Coronary artery (tissue), 2 donors: ENCODE results near the gene EXOSC2.

Experiments used
- DNase-seq: peaks from one replicate; pipeline ENCODE4 v3.0.0-alpha.2; 2017; ENCODE audit warnings: low spot score
- H3K27ac ChIP-seq, 2 donors: fragments of 200-600 bp; sonication (generic); one replicate each; pipeline ENCODE4 v1.5.1; 2016 to 2019
- H3K4me3 ChIP-seq: fragments of 200-600 bp; sonication (generic); 2 replicates; pipeline ENCODE4 v1.5.1; 2016; ENCODE audit warnings: mild to moderate bottlenecking, moderate library complexity
- TF ChIP-seq, protein P1 (sequence below): fragments of 200-600 bp; sonication (generic); IDR thresholded peaks from one replicate; pipeline ENCODE4 v1.5.1; 2019; ENCODE audit warnings: antibody characterized with exemption

The EXOSC2 gene

GRCh38 chr9:130741831-130742449 is 48.4 kb downstream of the EXOSC2 start:
- DNase-seq: no peak
- Histone ChIP-seq H3K4me3 (no peak overlapping the region), H3K27ac (no peak overlapping the region)
- TF ChIP-seq, protein P1, sequence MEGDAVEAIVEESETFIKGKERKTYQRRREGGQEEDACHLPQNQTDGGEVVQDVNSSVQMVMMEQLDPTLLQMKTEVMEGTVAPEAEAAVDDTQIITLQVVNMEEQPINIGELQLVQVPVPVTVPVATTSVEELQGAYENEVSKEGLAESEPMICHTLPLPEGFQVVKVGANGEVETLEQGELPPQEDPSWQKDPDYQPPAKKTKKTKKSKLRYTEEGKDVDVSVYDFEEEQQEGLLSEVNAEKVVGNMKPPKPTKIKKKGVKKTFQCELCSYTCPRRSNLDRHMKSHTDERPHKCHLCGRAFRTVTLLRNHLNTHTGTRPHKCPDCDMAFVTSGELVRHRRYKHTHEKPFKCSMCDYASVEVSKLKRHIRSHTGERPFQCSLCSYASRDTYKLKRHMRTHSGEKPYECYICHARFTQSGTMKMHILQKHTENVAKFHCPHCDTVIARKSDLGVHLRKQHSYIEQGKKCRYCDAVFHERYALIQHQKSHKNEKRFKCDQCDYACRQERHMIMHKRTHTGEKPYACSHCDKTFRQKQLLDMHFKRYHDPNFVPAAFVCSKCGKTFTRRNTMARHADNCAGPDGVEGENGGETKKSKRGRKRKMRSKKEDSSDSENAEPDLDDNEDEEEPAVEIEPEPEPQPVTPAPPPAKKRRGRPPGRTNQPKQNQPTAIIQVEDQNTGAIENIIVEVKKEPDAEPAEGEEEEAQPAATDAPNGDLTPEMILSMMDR: no peak

GRCh38 chr9:130743656-130744055 is 50.1 kb downstream of the EXOSC2 start:
- DNase-seq: no peak
- TF ChIP-seq, protein P1: no peak
- no peak overlapping the region for H3K4me3 ChIP-seq
- H3K27ac ChIP-seq: no peak overlapping the region

DNA sequence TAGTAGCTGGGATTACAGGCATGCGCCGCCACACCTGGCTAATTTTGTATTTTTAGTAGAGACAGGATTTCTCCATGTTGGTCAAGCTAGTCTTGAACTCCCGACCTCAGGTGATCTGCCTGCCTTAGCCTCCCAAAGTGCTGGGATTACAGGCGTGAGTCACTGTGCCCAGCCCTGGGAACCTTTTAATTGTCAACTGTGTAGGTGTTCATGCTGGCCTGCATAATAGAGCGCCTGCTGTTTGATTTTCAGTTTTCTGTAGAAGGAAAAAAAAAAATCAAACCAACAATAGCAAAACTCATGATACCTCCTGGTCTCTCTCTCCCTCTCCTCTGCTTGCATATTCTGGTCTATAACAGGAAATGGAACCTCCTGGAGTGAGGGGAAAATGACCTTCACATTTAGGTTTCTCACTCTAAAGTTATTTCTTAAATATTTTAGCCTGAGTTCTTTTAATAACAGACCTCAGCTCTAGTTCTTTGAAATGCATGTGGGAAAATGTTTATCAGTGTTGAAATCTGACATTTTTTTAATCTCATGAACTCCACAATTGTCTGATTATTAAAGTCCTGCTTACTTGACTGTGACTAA is 51.7 kb downstream of the EXOSC2 start:
- H3K27ac ChIP-seq: no peak overlapping the region
- no peak for DNase-seq
- H3K4me3 ChIP-seq: no peak overlapping the region
- TF ChIP-seq, protein P1: no peak

DNA sequence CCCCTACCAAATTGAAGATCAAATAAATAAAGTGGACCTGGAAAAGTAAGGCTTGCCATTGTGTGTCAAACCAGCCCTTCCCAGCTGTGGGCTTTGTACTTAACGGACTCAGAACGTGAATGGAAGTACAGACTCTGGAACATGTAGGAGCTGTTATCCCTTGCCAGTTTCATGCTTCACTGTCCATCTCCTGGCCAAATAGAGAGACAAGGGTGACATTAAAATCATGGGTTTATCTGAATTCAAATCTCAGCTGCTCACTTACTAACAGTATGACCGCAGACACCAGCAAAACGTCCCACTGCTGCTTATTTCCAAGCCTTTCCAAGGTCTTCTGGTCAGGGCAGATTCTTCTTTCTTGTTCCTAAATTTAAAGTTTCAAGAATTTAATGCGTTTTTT is 52.2 kb downstream of the EXOSC2 start:
- Histone ChIP-seq H3K4me3 (no peak overlapping the region), H3K27ac (no peak overlapping the region)
- no peak for DNase-seq
- TF ChIP-seq, protein P1: no peak

- DNase-seq: no peak
- no peak overlapping the region for H3K27ac ChIP-seq
- no peak overlapping the region for H3K4me3 ChIP-seq
- TF ChIP-seq, protein P1: no peak
These were observed 53.0 kb downstream of the EXOSC2 start for GRCh38 chr9:130746434-130747212.

GRCh38 chr9:130751631-130752355 is 58.2 kb downstream of the EXOSC2 start:
- TF ChIP-seq, protein P1: no peak
- H3K4me3 ChIP-seq: no peak overlapping the region
- no peak overlapping the region for H3K27ac ChIP-seq
- no peak for DNase-seq
